Measurements from ENCODE around the gene MACROH2A1. TPM values are rescaled to one million over a fixed set of nuclear protein-coding genes. Genes with fewer than 3 reads are reported as not detected.
A peak's percentile ranks its signal among the peaks of the same experiment; 100 is the strongest.

MACROH2A1 gene
- total RNA-seq, 1 experiment from 2014 or later, result 236 TPM

- H3K27ac Mint-ChIP-seq (ENCODE audit: unreplicated experiment), result peak overlapping the region; percentile 97
- Histone ChIP-seq H3K9me3 (no peaks in the 10 kb centered on the region), H3K4me3 (ENCODE audit: low read depth, low read length) (no peak overlapping the region), H3K4me1 (peaks cover 75% of the 10 kb centered on the region), H3K27me3 (replicated peaks; ENCODE audit: control insufficient read depth, insufficient read depth, low read length) (no peaks in the 10 kb centered on the region), H3K36me3 (ENCODE audit: control insufficient read depth, insufficient read depth, low read length) (no peaks in the 10 kb centered on the region; the same call in 1 of the 2 replicates)
- no peak for TF ChIP-seq CTCF (IDR thresholded peaks at IDR 0.05; ENCODE audit: insufficient read depth in 1 of 2, low read depth in 1 of 2, low read length in 1 of 2, severe bottlenecking in 1 of 2, unreplicated experiment in 1 of 2)
- intact Hi-C loops (cut with micrococcal nuclease; ENCODE audit: unreplicated experiment), result loop anchor here (1.0 to 10.0 kb wide), 4 partner anchors 17 to 274 kb away; partner anchors contain the start of gene PITX1
- no peaks in the 10 kb centered on the region for H3K27me3 Mint-ChIP-seq (ENCODE audit: insufficient read depth, unreplicated experiment)
- POLR2A ChIA-PET, result interaction anchor here (0.6 to 0.9 kb wide), 5 partner anchors 12 to 46 kb away, joined by 3 to 4 read pairs (median 3); no protein-coding TSS in a partner anchor
- H3K4me1 Mint-ChIP-seq (ENCODE audit: low read depth, unreplicated experiment), result peaks cover 76% of the 10 kb centered on the region
- peak overlapping the region; percentile 69 for H3K4me3 Mint-ChIP-seq (ENCODE audit: unreplicated experiment)
- no TSS peak for BruUV-seq (replicated peaks)
- H3K36me3 Mint-ChIP-seq (ENCODE audit: insufficient read depth, unreplicated experiment), result peaks cover 11% of the 10 kb centered on the region
- DNase-seq, result peak; percentile 91 to 95
- H3K9me3 Mint-ChIP-seq (ENCODE audit: unreplicated experiment), result no peaks in the 10 kb centered on the region
- CTCF ChIA-PET, result interaction anchor here (0.7 to 1.4 kb wide), 4 partner anchors 10 to 119 kb away, joined by 3 to 5 read pairs (median 4); no protein-coding TSS in a partner anchor
Observed at GRCh38 chr5:135308752-135309151, 90.3 kb downstream of the MACROH2A1 start.

- Mint-ChIP-seq H3K9me3 (ENCODE audit: unreplicated experiment) (no peaks in the 10 kb centered on the region), H3K4me3 (ENCODE audit: unreplicated experiment) (peak overlapping the region; percentile 69), H3K36me3 (ENCODE audit: insufficient read depth, unreplicated experiment) (peaks cover 11% of the 10 kb centered on the region), H3K27ac (ENCODE audit: unreplicated experiment) (peak overlapping the region; percentile 97), H3K27me3 (ENCODE audit: insufficient read depth, unreplicated experiment) (no peaks in the 10 kb centered on the region), H3K4me1 (ENCODE audit: low read depth, unreplicated experiment) (peaks cover 78% of the 10 kb centered on the region)
- Histone ChIP-seq H3K36me3 (ENCODE audit: control insufficient read depth, insufficient read depth, low read length) (no peaks in the 10 kb centered on the region; the same call in 1 of the 2 replicates), H3K9me3 (no peaks in the 10 kb centered on the region), H3K27me3 (replicated peaks; ENCODE audit: control insufficient read depth, insufficient read depth, low read length) (no peaks in the 10 kb centered on the region), H3K4me1 (peaks cover 76% of the 10 kb centered on the region), H3K4me3 (ENCODE audit: low read depth, low read length) (no peak overlapping the region)
- intact Hi-C loops (cut with micrococcal nuclease; ENCODE audit: unreplicated experiment), result loop anchor here (10.0 kb wide), 2 partner anchors 173 to 273 kb away; partner anchors contain the start of gene PITX1
- no TSS peak for BruUV-seq (replicated peaks)
- TF ChIP-seq CTCF (IDR thresholded peaks at IDR 0.05; ENCODE audit: insufficient read depth in 1 of 2, low read depth in 1 of 2, low read length in 1 of 2, severe bottlenecking in 1 of 2, unreplicated experiment in 1 of 2), result no peak
- CTCF ChIA-PET, result interaction anchor here (0.8 to 1.4 kb wide), 3 partner anchors 10 to 17 kb away, joined by 4 to 5 read pairs (median 4); no protein-coding TSS in a partner anchor
- no peak for DNase-seq
- POLR2A ChIA-PET, result interaction anchor here (0.6 to 0.9 kb wide), 5 partner anchors 13 to 390 kb away, joined by 3 to 4 read pairs (median 3); no protein-coding TSS in a partner anchor
Observed at GRCh38 chr5:135308245-135308644, 90.8 kb downstream of the MACROH2A1 start.

GRCh38 chr5:135307143-135307903 is 91.7 kb downstream of the MACROH2A1 start:
- Histone ChIP-seq H3K4me1 (peaks cover 76% of the 10 kb centered on the region), H3K36me3 (ENCODE audit: control insufficient read depth, insufficient read depth, low read length) (no peaks in the 10 kb centered on the region; the same call in 1 of the 2 replicates), H3K4me3 (ENCODE audit: low read depth, low read length) (no peak overlapping the region), H3K27me3 (replicated peaks; ENCODE audit: control insufficient read depth, insufficient read depth, low read length) (no peaks in the 10 kb centered on the region), H3K9me3 (no peaks in the 10 kb centered on the region)
- DNase-seq, result no peak
- intact Hi-C loops (cut with micrococcal nuclease; ENCODE audit: unreplicated experiment), result loop anchor here (10.0 kb wide), 2 partner anchors 173 to 273 kb away; partner anchors contain the start of gene PITX1
- no TSS peak for BruUV-seq (replicated peaks)
- ChIA-PET CTCF (no interaction called here), POLR2A (no interaction called here)
- Mint-ChIP-seq H3K27me3 (ENCODE audit: insufficient read depth, unreplicated experiment) (no peaks in the 10 kb centered on the region), H3K4me3 (ENCODE audit: unreplicated experiment) (no peak overlapping the region), H3K4me1 (ENCODE audit: low read depth, unreplicated experiment) (peaks cover 78% of the 10 kb centered on the region), H3K27ac (ENCODE audit: unreplicated experiment) (peak overlapping the region; percentile 97), H3K9me3 (ENCODE audit: unreplicated experiment) (no peaks in the 10 kb centered on the region), H3K36me3 (ENCODE audit: insufficient read depth, unreplicated experiment) (peaks cover 11% of the 10 kb centered on the region)
- TF ChIP-seq CTCF (IDR thresholded peaks at IDR 0.05; ENCODE audit: insufficient read depth in 1 of 2, low read depth in 1 of 2, low read length in 1 of 2, severe bottlenecking in 1 of 2, unreplicated experiment in 1 of 2), result no peak

All from Caco-2 (cell line).